SK-N-SH (cell line): Measurements from ENCODE around the gene KCNAB1.

ENCODE experiments used
- EP300 ChIP-seq, 2 experiments: IDR thresholded peaks; 2 replicates each; pipeline versions ENCODE4 v1.4.0 to v1.6.1; 2012; ENCODE audit warnings: borderline replicate concordance in 1 of 2, low read depth in 1 of 2, low read length in 1 of 2
- FOXJ3 ChIP-seq: sonication (generic); formaldehyde crosslinking; IDR thresholded peaks from 2 replicates; pipeline ENCODE4 v1.5.1; 2020; ENCODE audit warnings: mild to moderate bottlenecking, missing genetic modification reagents
- FOXM1 ChIP-seq: IDR thresholded peaks from 2 replicates; pipeline ENCODE4 v1.4.0; 2012; ENCODE audit warnings: low read depth, mild to moderate bottlenecking
- GABPA ChIP-seq: IDR thresholded peaks from 2 replicates; pipeline ENCODE4 v1.4.0; 2012; ENCODE audit warnings: low read depth, mild to moderate bottlenecking
- MXI1 ChIP-seq: IDR thresholded peaks from 2 replicates; pipeline ENCODE4 v1.6.1; 2012; ENCODE audit warnings: mild to moderate bottlenecking, low read depth, low read length, improper control_type of control experiment
- POLR2AphosphoS5 ChIP-seq: IDR thresholded peaks from 2 replicates; pipeline ENCODE4 v1.6.1; 2012; ENCODE audit warnings: low read depth, low read length
- SIN3A ChIP-seq: IDR thresholded peaks from 2 replicates; pipeline ENCODE4 v1.6.1; 2012; ENCODE audit warnings: low read depth, mild to moderate bottlenecking, low read length, moderate library complexity, borderline replicate concordance
- SMC3 ChIP-seq: IDR thresholded peaks from 2 replicates; pipeline ENCODE4 v1.6.1; 2012; ENCODE audit warnings: low read depth, low read length, improper control_type of control experiment
- TAF1 ChIP-seq: IDR thresholded peaks from 2 replicates; pipeline ENCODE4 v1.6.1; 2012; ENCODE audit warnings: low read depth, mild to moderate bottlenecking, low read length, moderate library complexity, borderline replicate concordance
- TEAD4 ChIP-seq: IDR thresholded peaks from 2 replicates; pipeline ENCODE4 v1.4.0; 2012; ENCODE audit warnings: mild to moderate bottlenecking, borderline replicate concordance; ENCODE audit not compliant: insufficient read depth
- TF ChIP-seq, protein P1 (sequence below): fragments of 200-600 bp; sonication (generic); IDR thresholded peaks from 2 replicates; pipeline ENCODE4 v1.6.1; 2017; ENCODE audit warnings: antibody characterized with exemption, mild to moderate bottlenecking, moderate library complexity
- TF ChIP-seq, protein P2 (sequence below): IDR thresholded peaks from 2 replicates; pipeline ENCODE4 v1.6.1; 2012; ENCODE audit warnings: mild to moderate bottlenecking, low read depth, low read length, moderate library complexity

DNA sequence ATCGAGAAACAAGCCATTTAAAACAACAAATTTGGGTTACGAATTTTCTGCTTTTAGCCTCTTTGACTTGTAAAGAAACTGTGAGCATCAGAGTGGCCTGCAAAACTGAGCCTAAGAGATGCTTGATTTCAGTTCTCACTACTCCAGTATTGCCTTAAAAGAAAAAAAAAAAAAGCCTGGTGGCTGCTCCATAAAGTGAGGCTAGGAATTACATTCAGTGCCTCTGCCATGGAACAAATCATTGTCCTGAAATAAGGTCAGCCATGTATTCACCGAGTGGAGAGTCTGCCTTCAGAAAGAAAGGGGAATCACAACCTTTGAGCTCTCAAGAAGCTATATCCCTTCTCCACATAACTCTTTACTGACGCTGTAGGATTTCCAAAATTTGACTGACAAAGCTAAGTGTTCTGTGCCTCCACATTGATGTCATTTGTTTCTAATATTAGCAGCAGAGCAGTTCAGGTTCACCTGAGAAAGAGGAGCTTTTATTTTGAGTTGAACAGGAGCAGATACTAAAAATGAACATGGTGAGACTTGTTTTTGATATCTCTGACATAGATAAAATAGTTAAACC lies 297.3 kb downstream of the KCNAB1 start:
- TF ChIP-seq, protein P1, sequence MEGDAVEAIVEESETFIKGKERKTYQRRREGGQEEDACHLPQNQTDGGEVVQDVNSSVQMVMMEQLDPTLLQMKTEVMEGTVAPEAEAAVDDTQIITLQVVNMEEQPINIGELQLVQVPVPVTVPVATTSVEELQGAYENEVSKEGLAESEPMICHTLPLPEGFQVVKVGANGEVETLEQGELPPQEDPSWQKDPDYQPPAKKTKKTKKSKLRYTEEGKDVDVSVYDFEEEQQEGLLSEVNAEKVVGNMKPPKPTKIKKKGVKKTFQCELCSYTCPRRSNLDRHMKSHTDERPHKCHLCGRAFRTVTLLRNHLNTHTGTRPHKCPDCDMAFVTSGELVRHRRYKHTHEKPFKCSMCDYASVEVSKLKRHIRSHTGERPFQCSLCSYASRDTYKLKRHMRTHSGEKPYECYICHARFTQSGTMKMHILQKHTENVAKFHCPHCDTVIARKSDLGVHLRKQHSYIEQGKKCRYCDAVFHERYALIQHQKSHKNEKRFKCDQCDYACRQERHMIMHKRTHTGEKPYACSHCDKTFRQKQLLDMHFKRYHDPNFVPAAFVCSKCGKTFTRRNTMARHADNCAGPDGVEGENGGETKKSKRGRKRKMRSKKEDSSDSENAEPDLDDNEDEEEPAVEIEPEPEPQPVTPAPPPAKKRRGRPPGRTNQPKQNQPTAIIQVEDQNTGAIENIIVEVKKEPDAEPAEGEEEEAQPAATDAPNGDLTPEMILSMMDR, result no peak
- TF ChIP-seq MXI1 (no peak), SIN3A (no peak), FOXM1 (no peak), TAF1 (no peak), SMC3 (no peak), POLR2AphosphoS5 (no peak), GABPA (no peak), EP300 (IDR thresholded peaks at IDR 0.05; ENCODE audit: borderline replicate concordance in 1 of 2, low read depth in 1 of 2, low read length in 1 of 2) (no peak), FOXJ3 (CRISPR knock-in tag) (no peak), TEAD4 (no peak)
- TF ChIP-seq, protein P2, sequence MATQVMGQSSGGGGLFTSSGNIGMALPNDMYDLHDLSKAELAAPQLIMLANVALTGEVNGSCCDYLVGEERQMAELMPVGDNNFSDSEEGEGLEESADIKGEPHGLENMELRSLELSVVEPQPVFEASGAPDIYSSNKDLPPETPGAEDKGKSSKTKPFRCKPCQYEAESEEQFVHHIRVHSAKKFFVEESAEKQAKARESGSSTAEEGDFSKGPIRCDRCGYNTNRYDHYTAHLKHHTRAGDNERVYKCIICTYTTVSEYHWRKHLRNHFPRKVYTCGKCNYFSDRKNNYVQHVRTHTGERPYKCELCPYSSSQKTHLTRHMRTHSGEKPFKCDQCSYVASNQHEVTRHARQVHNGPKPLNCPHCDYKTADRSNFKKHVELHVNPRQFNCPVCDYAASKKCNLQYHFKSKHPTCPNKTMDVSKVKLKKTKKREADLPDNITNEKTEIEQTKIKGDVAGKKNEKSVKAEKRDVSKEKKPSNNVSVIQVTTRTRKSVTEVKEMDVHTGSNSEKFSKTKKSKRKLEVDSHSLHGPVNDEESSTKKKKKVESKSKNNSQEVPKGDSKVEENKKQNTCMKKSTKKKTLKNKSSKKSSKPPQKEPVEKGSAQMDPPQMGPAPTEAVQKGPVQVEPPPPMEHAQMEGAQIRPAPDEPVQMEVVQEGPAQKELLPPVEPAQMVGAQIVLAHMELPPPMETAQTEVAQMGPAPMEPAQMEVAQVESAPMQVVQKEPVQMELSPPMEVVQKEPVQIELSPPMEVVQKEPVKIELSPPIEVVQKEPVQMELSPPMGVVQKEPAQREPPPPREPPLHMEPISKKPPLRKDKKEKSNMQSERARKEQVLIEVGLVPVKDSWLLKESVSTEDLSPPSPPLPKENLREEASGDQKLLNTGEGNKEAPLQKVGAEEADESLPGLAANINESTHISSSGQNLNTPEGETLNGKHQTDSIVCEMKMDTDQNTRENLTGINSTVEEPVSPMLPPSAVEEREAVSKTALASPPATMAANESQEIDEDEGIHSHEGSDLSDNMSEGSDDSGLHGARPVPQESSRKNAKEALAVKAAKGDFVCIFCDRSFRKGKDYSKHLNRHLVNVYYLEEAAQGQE, result no peak
